SH-SY5Y (cell line): Measurements from ENCODE around the gene CHCT1.

Experiments
- GATA2 ChIP-seq: IDR thresholded peaks from 2 replicates; pipeline ENCODE4 v1.6.1; 2011; ENCODE audit warnings: mild to moderate bottlenecking, low read depth, low read length
- GATA3 ChIP-seq: IDR thresholded peaks from 2 replicates; pipeline ENCODE4 v1.6.1; 2011; ENCODE audit warnings: low read depth, mild to moderate bottlenecking, low read length, moderate library complexity

Gene CHCT1

GRCh38 chr17:60464343-60464742 is 42.1 kb downstream of the CHCT1 start:
- TF ChIP-seq GATA3 (no peak), GATA2 (no peak)

- TF ChIP-seq GATA3 (no peak), GATA2 (no peak)
These were observed 46.1 kb downstream of the CHCT1 start for GRCh38 chr17:60468371-60468770.

- no peak for TF ChIP-seq GATA2
- TF ChIP-seq GATA3: no peak
These were observed 49.2 kb downstream of the CHCT1 start for GRCh38 chr17:60471451-60471850.

- no peak for TF ChIP-seq GATA2
- no peak for TF ChIP-seq GATA3
These were observed 50.2 kb downstream of the CHCT1 start for GRCh38 chr17:60472449-60472848.

GRCh38 chr17:60473788-60474187 is 51.5 kb downstream of the CHCT1 start:
- TF ChIP-seq GATA2: no peak
- TF ChIP-seq GATA3: no peak
